Skeletal muscle cell (primary cell): ENCODE data around the gene HOXC10.

Experiments used
- DNase-seq: peaks from one replicate; pipeline ENCODE4 v3.0.0-alpha.2; 2010; ENCODE audit warnings: low read depth
- H3K4me3 ChIP-seq: 2 replicates; pipeline ENCODE4 v1.5.1; 2011; ENCODE audit warnings: low read depth, mild to moderate bottlenecking, control low read depth, low read length, moderate library complexity

The HOXC10 gene

DNA sequence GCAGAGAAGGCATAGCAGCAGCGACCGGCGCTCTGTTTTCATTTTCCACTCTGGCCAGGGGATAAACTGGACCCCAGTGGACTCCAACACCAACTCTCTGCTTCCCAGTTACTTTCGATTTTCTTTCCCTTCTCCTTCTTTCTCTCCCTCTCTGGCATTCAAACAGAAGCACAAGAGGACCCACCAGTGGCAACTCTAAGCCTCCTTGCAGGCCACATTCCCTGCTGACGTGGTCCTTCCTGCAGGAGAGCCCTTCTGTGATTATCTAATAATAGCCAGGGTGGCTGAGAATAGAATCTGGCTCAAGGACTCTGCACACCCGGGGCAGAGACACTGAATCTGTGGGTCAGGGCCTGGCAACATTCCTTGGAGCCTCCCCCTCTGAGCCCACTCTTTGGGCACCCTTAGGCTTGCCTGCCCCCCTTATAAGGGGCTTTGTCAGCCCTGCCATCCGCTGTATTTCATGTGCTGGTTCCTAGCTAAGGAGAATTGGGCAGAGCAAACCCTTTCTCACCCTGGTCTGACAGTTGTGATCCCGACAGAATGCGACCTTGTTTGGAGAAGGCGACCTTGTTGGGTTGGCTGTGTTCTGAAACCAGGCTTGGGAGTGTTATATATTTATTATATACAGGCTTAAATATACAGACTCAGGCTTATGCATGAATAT, 35.1 kb downstream of the HOXC10 start:
- no peak for DNase-seq
- H3K4me3 ChIP-seq = peak overlapping the region; percentile 78

DNA sequence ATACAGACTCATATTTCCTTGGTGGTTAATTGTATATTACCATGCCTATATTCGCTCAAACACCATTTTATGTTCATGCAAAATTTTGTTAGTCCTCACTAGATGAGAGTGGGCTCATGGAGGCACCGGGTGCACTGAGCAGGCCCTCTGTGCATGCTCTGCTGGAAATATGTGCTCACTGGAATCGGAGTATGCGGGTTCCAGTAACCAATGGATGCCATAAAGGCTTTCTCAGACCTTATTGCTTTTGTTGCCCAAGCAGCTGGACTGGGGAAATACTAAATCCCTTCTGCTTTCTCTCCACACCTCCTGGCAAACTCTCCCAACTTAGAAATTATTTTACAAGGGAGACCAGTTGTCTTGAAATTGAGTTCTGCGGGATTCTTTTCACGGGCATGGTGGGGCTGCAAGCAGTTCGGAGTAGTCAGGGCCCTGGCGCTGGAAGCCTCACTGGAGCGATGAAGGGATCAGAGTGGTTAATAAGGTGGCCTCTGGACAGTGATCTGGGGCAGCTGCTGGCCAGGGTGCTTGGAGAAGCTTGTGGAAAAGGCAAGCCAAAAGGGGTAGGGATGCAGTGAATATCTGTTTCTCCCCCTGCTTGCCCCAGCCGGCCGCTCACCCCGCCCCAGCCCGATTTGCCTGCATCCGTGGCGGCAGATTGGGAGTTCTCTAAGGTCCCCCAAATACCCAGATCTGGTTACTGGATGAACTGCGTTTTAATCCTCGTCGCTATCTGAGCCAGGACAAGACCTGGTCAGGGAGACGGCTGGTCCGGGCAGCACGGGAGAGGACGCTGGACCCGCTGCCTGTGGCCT, 35.9 kb downstream of the HOXC10 start:
- DNase-seq = no peak
- H3K4me3 ChIP-seq = peak overlapping the region; percentile 78

DNA sequence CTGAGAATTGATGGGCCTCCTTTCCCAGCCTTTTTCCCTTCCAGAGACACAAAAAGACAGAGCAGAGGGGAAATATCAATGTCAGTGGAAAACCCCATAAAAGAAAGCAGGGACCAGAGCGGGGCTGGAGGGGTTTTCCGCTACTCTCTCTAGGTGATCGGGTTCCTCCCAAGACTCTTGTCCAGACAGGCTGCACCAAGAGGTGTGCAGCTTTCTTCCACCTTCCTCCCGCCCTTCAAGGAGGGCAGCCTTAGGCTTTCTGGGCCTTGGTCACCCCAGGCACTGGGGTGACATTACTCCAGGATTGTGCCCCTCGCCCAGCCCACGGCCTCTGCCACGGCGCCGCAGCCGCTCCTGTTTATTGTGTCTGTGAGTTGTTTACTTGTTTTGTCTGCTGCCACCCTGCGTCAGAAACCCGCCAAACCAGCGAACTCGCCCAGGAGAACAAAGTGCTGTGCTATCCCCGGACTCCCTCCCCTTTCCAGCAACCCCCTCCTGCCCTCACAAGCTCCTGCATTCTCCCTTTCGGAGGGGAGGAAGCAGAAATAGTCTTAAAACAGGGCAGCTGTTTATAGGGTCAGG, 36.6 kb downstream of the HOXC10 start:
- H3K4me3 ChIP-seq = peak overlapping the region; percentile 78
- no peak for DNase-seq

DNA sequence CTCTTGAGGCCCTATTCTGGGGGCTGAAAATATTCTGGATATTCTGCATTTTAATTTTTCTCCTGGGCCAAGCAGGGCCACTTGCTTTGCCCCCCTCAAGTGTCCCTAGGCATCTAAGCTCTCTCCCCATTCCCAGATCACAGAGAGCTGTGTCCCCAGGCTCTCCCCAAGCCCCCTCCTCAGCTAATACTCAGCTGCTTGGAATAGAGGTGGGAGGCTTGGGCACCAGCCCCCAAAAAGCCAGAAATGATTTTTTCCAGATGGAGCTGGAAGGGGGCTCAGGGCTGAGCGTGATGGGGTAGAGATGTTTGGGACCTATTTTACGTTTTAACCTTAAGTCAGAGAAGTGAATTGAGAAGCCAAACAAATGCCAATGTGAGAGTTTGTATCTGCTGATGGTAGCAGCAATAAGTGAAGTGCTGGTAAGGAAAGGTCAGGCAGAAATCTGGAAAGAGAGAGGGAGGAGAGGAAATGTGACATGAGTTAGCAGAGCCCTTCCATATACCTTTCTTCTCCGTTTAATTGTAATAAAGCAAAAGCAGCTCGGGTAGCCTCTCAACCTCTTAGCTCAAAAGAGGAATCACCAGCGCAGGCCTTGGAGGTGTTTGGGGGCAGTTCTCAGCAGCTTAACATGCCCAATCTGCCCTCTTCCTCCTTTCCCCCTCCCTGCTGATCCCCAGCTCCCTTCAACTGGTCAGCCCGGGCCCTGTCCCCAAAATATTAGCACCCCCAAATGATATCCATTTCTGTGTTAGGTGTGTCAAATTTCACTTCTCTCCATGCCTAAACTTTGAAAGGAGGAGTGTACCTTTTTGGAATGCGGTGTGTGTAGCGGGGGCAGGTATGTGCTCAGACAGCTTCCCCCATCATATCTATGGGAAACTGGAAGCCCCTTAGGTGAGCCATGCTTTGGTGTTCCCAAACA, 38.3 kb downstream of the HOXC10 start:
- H3K4me3 ChIP-seq = peak overlapping the region; percentile 28
- DNase-seq = no peak

DNA sequence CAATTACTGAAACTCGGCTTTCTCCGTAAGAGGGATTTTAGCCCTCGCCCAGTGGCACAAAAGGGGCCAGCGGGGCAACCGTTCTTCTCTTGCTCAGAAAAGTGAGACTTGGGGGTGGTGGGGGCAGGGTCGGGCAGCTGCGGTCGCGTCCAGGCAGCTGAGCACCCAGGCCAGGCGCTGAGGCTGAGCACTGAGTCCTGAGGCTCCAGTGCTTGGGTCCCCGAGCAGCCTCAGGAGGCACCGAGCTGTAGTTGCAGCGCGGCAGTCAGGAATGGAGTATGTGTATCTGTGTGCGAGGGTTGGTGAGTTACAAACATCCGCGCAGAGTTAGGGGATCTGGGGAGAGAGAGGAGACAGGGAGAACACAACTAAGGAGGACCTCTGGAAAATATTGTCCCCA, 39.2 kb downstream of the HOXC10 start:
- peak overlapping the region; percentile 28 for H3K4me3 ChIP-seq
- no peak for DNase-seq

DNA sequence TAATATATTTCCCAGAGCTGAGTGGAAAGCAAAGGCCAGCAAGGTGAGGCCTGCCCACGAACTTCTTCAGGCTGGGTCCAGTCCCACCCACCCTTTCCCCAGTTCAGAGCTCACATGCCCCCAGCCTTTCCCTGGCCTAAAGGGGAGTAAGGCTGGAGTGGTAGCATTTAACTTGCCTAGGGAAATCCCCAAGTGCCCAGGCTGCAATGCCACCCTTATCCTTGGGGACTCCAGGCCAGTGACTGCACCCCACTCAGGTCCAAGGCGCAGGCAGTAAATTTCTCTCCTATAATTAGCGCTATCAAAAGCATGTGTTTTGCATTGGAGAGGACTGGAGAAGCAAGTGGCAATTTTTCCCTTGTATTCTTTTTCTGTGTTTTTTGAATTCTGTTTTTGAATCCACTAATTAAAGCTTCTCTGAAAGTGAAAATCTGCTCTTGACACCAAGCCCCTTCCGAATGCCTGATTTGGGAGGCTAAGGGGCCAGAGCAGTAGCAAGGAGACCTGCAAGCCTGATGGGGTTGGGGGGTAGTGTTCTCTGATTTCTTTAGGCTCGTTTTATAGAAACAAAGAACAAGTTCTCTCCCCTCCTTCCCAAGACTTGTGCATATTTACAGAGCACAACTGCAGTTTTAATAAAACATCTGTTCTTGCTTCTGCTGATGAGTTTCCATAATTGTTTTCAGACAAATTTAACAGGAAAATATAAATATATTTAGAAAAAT, 39.8 kb downstream of the HOXC10 start:
- no peak for DNase-seq
- H3K4me3 ChIP-seq = peak overlapping the region; percentile 28

DNA sequence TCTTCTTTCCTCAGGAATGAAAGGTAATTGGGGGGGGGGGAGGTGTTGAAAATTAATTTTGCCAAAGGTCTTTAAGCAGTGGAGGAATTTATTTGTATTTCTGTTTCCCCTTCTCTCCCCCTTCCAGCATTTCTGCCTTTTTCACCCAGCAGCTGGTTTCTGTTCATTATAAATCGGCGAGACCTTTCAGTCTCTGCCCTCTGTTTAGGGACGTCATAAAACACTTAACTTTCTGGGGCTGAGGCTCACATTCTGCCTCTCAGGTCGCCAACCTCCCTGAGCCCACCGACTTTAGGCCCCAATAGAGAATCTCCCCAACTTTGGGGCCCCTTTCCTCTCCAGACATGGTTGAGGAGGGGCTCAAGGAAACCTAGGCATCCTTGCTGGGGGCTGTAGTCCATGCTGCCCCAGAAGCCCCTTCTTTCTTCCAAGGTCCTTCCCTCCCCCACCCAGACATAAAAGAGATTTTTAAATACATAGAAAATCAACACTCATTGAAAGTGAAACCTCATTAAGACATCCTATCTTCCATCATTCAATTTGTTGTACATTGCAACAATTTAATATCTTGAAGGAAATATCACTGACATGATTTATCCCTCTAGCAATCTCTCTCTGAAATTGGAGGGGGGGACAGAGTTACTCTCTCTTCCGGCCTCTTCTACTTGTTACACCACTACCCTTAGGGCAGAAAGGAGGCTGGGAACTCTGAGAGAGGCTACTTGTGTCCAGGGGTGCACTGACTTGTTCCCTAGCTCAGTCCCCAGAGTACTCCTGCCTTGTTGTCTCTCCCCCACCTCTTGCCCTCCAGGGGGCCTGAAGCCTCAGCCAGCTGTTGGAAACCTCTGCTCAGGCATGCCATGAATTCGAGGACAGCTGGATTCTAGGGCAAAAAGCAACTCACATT, 40.8 kb downstream of the HOXC10 start:
- peak overlapping the region; percentile 28 for H3K4me3 ChIP-seq

DNA sequence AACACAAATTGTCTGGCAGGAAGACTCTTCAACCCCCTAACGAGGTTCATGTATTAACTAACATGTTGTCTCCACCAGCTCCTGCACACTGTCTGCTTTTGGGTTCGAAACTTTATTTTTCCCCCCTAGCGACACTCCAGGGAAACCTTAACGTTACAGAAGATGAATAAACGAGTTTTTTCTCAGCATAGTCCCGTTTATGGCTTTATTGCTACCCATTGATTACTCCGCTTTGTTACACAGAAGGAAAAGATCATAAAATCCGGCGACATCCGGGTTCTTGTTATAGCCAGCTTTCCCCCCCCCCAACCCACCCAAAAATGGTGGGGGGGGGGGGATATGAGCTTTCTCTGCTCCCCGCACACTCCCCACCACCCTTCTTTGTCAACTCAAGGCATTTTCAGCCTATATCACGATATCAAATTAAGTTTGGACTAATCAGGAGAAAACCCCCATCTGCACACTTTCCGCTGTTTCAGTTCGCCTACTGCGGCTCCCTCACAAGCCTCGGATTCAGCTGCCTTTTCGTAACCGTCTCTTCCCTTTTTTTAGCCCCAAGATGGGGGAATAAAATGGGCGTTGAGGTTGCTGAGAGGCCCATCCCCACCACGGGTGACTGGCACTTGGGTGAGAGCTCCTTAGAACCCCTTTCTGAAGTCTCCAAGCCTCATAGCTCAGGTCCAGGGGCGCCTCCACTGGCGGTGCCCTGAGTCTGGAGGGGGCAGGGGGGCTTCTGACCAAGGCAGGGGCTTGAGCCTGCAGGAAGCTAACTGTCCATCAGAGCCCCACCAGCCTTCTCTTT, 41.9 kb downstream of the HOXC10 start:
- peak overlapping the region; percentile 21 for H3K4me3 ChIP-seq
- no peak for DNase-seq

More for the DNA sequence above, 40.8 kb downstream of the HOXC10 start:
- DNase-seq = no peak

DNA sequence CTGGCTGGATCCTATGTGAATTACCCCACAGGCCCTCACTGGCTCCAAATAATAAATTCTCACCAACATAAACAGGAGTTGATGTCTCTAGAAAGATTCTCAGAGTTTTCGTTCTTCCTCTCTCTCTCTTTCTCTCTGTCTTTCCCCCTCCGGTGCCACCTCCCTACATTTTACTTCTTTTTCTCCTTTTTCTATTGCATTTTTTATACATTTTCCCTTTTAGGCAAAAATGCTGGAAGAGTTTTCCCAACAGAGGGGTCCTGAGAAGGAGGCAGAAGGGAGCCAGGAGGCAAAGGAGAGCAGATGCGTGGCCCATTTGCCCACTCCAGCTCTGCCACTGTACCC, 42.5 kb downstream of the HOXC10 start:
- no peak overlapping the region for H3K4me3 ChIP-seq
- no peak for DNase-seq

DNA sequence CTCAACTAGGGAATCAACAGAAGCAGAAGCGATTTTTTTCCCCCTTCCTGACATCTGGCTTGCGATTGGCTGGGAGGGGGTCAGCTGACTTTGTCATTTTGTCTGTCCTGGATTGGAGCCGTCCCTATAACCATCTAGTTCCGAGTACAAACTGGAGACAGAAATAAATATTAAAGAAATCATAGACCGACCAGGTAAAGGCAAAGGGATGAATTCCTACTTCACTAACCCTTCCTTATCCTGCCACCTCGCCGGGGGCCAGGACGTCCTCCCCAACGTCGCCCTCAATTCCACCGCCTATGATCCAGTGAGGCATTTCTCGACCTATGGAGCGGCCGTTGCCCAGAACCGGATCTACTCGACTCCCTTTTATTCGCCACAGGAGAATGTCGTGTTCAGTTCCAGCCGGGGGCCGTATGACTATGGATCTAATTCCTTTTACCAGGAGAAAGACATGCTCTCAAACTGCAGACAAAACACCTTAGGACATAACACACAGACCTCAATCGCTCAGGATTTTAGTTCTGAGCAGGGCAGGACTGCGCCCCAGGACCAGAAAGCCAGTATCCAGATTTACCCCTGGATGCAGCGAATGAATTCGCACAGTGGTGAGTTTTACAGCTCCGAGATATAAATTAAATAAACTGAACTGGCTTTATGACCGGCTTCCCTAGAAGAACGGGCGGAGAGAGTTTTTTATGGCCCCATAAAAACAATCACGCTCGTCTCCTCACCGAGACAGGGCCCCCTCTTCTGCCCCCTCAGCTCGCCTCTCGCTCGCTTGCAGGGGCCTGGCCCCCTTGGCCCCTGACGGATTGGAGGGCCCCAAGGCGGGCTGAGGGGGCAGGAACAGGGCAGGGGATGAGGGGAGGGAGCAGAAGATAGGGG, 43.6 kb downstream of the HOXC10 start, which contains the start of gene HOXC6:
Gene HOXC6, plus strand, starts transcription at position 127 of the 888 bp plus-strand sequence. Its CDS starts 82 bp downstream, at position 209.
- peak; percentile 53 for DNase-seq
- peak within 1 kb of the TSS; percentile 51 for H3K4me3 ChIP-seq

DNA sequence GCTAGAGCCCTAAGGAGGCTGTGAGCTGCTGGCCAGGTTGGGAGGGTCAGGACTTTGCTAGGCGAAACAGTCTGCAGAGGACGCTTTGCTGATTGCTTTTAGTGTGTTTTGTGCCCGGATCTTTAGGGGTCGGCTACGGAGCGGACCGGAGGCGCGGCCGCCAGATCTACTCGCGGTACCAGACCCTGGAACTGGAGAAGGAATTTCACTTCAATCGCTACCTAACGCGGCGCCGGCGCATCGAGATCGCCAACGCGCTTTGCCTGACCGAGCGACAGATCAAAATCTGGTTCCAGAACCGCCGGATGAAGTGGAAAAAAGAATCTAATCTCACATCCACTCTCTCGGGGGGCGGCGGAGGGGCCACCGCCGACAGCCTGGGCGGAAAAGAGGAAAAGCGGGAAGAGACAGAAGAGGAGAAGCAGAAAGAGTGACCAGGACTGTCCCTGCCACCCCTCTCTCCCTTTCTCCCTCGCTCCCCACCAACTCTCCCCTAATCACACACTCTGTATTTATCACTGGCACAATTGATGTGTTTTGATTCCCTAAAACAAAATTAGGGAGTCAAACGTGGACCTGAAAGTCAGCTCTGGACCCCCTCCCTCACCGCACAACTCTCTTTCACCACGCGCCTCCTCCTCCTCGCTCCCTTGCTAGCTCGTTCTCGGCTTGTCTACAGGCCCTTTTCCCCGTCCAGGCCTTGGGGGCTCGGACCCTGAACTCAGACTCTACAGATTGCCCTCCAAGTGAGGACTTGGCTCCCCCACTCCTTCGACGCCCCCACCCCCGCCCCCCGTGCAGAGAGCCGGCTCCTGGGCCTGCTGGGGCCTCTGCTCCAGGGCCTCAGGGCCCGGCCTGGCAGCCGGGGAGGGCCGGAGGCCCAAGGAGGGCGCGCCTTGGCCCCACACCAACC, 44.8 kb downstream of the HOXC10 start:
- no peak for DNase-seq

DNA sequence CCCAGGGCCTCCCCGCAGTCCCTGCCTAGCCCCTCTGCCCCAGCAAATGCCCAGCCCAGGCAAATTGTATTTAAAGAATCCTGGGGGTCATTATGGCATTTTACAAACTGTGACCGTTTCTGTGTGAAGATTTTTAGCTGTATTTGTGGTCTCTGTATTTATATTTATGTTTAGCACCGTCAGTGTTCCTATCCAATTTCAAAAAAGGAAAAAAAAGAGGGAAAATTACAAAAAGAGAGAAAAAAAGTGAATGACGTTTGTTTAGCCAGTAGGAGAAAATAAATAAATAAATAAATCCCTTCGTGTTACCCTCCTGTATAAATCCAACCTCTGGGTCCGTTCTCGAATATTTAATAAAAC, 45.5 kb downstream of the HOXC10 start:
- peak overlapping the region; percentile 51 for H3K4me3 ChIP-seq
- DNase-seq = no peak

More for the DNA sequence above, 44.8 kb downstream of the HOXC10 start:
- peak overlapping the region; percentile 51 for H3K4me3 ChIP-seq

DNA sequence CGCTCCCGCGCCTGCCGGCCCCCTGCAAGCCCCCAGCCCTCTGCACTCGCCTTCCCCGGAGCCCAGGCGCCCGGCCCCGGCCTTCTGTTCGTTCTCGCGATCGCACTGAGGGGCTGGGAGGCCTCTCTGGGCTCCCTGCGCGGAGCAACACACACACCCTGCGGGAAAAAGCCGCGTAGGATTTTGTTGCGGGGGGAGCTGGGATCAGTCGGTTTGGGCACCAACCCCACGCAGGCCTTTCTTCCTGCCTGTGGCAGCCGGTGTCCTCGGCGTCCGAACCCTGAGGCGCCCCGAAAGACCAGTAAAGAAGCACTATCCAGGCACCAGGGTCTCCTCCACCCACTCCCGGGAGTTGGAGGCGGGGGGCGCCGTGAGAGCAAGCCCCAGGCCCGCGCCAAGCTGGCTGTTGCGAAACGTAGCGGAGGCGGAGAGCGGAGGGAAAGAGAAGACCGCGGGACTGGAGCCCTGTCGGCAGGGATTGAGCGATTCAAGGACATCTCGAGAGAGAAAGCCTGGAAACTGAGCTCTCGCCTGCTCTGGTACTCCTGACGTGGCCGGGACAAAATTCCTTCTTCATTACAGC, 46.0 kb downstream of the HOXC10 start:
- peak overlapping the region; percentile 36 for H3K4me3 ChIP-seq
- peak; percentile 84 for DNase-seq

DNA sequence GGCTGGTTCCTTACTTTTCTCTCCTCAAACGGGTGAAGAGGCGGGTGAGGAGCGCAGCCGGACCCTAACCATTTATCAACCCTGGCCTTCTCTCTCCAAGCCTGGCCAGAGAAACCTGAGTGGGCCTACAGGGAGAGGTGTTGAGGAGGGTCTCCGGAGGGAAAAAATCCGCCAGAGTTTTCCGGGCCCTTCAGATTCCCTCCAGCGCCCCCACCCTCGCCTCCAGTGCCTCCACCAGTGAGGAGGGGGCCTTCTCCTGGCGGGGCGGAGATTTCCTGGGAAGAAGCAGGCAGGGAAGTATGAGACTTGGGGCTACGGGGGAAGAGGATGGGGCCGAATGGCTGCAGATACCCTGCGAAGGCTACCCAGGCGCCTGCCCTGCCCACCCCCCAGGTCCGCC, 46.5 kb downstream of the HOXC10 start:
- no peak for DNase-seq
- H3K4me3 ChIP-seq = peak overlapping the region; percentile 27

DNA sequence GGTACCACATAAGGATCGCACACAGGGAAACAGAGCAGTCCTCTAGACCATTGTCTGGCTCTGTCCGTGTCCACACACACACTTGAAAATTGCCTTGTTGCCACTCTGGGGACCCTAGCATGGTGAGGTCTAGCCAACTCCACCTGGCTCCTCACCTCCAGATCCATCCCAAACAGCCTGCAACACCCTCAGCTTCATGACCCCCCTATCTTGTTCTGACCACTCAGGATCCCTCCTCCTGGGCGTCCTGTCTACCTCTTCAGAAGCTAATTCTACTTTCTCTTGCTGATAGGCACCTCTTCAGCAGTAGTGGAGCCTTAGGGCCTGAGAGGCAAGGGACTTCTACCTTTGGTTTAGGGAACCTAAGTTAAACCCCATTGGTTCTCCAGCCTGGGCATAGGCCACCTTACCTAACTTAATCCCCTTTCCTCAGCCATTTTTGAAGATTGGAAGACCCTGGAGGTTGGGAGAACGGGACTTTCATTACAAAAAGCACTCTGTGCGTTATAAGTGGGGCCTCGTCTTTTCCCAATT, 47.2 kb downstream of the HOXC10 start:
- no peak for DNase-seq
- H3K4me3 ChIP-seq = no peak overlapping the region
